ENCODE measurements around the gene LMBR1.
"Not testable (repeated sequence)": the region's sequence is repeated elsewhere in the genome, so short reads cannot be mapped to it uniquely, and the experiment has no call there.

The LMBR1 gene

GRCh38 chr7:156892821-156893706 lies at the start of gene LMBR1:
Gene LMBR1, minus strand, starts transcription at chr7:156893183. Its CDS starts 190 bp downstream, at chr7:156892993.
- peak; percentile 99 for DNase-seq (ENCODE audit: low spot score)

DNA sequence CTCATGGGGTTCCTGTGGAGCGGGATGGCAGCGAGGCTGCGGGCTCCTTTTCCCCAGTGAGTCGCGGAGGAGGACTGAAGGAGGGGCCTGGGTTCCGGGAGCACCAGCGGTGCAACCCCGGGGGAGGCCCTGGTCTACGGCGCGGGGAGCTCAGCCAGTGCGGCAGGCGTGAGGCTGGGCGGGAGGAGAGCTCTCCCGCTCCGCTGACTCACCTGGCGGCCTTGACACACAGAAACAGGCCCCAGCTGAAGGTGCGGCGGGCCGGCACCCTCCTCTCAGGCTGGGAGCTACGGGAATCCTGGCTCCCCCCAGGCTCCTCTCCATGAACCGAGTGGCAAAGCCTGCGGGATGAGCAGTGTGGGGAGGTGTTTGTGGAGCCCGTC lies 49.7 kb upstream of the LMBR1 start:
- no peak for DNase-seq (ENCODE audit: low spot score)

DNA sequence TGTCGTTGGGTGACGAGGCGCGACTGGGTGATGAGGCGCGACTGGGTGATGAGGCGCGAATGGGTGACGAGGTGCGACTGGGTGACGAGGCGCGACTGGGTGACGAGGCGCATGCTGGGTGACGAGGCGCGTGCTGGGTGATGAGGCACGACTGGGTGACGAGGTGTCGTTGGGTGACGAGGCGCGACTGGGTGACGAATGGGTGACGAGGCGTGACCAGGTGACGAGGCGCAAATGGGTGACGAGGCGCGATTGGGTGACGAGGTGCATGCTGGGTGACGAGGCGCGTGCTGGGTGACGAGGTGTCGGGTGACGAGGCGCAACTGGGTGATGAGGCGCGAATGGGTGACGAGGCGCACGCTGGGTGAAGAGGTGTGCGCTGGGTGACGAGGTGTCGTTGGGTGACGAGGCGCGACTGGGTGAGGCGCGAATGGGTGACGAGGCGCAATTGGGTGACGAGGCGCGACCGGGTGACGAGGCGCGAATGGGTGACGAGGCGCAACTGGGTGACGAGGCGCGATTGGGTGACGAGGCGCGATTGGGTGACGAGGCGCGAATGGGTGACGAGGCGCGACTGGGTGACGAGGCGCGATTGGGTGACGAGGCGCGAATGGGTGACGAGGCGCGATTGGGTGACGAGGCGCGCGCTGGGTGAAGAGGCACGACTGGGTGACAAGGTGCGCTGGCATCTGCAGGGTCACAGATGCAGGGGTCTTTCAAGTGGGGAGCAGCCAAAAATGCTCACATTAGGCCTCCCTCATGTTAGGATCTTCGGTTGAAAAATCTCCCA lies 48.6 kb upstream of the LMBR1 start:
- no peak for DNase-seq (ENCODE audit: low spot score)

GRCh38 chr7:156940421-156941122 lies 47.6 kb upstream of the LMBR1 start:
- DNase-seq (ENCODE audit: low spot score): no peak

- not testable (repeated sequence) for DNase-seq (ENCODE audit: low spot score)
Observed at GRCh38 chr7:156936766-156937165, 43.8 kb upstream of the LMBR1 start.

GRCh38 chr7:156935250-156935649 lies 42.3 kb upstream of the LMBR1 start:
- no peak for DNase-seq (ENCODE audit: low spot score)

GRCh38 chr7:156932006-156932405 lies 39.0 kb upstream of the LMBR1 start:
- DNase-seq (ENCODE audit: low spot score): no peak

- no peak for DNase-seq (ENCODE audit: low spot score)
Observed at GRCh38 chr7:156929789-156930539, 37.0 kb upstream of the LMBR1 start.

GRCh38 chr7:156928406-156928747 lies 35.4 kb upstream of the LMBR1 start:
- DNase-seq (ENCODE audit: low spot score): no peak

DNA sequence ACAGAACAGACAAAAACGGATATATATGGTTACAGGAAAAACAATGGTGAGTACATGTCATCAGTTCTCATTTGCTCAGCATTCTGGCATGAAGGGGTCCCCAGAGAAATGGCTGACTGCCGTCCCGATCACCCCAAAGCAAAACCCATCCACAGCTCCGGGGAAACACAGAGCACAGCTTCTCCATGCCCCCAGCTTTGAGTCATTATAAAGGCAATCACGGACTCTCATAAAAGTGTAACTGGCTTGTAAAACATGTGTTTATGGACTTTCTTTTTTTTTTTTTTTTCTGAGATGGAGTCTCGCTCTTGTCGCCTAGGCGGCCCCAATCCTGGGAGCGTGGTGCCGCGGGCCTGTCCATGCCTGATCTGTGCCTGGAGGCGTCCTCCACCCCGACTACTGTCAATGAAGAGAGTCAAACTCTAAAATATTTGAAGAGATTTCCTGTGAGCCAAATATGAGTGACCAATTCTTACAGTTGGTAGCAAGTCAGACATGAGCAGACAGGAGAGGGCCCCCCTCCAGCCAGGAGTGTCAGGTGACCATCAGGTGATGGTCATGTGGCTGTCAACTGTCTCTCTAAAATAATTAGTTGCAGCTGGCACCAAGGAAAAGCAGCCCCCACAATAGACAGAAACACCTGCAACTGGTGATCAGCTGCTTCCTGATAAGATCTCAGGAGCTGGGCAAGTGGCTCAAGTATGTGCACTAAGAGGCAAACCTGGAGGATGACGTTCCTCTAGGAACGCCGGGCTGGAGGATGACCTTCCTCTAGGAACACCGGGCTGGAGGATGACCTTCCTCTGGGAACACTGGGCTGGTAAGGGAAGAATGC lies 34.8 kb upstream of the LMBR1 start:
- DNase-seq (ENCODE audit: low spot score): peak; percentile 62

GRCh38 chr7:156925821-156926220 lies 32.8 kb upstream of the LMBR1 start:
- not testable (repeated sequence) for DNase-seq (ENCODE audit: low spot score)

GRCh38 chr7:156922304-156922703 lies 29.3 kb upstream of the LMBR1 start:
- DNase-seq (ENCODE audit: low spot score): not testable (repeated sequence)

- DNase-seq (ENCODE audit: low spot score): not testable (repeated sequence)
Observed at GRCh38 chr7:156920487-156921373, 27.7 kb upstream of the LMBR1 start.

- DNase-seq (ENCODE audit: low spot score): no peak
Observed at GRCh38 chr7:156920076-156920475, 27.1 kb upstream of the LMBR1 start.

- no peak for DNase-seq (ENCODE audit: low spot score)
Observed at GRCh38 chr7:156919132-156919713, 26.2 kb upstream of the LMBR1 start.

DNA sequence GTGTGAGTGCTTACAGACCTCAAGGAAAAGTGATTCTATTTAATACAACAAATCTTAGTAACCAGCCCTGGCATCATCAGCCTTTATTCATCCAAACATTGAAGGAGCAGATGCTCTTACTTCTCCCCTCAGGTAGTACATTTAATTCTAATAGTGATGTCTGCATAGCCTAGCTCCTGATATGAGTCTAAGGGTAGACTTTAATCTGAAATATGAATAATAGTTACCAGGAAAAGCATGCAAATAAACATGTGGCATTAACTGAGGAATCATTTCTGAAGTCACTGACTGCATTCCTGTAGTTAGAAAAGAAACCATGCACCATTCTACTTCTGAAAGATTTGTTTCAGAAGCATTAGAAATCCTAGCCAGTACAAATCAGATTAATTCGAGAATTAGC lies 25.7 kb upstream of the LMBR1 start:
- DNase-seq (ENCODE audit: low spot score): no peak

GRCh38 chr7:156909574-156910252 lies 16.7 kb upstream of the LMBR1 start:
- DNase-seq (ENCODE audit: low spot score): not testable (repeated sequence)

GRCh38 chr7:156907656-156908055 lies 14.7 kb upstream of the LMBR1 start:
- no peak for DNase-seq (ENCODE audit: low spot score)

GRCh38 chr7:156906200-156906649 lies 13.2 kb upstream of the LMBR1 start:
- no peak for DNase-seq (ENCODE audit: low spot score)

Measured in LoVo (cell line).